GM13977 (cell line): ENCODE measurements around the gene DAZAP2.

ENCODE experiments used
- DNase-seq: peaks from one replicate; pipeline ENCODE4 v3.0.0; 2012; ENCODE audit warnings: low spot score
- in situ Hi-C: fragments of 300-500 bp; cut with MboI; formaldehyde crosslinking; loops from one replicate; pipeline ENCODE4 v1.12.0; 2022; ENCODE audit warnings: low sequenced_read_pairs, low pct_unique_long_range_greater_than_20kb, mixed read lengths, inconsistent platforms; ENCODE audit not compliant: unreplicated experiment
- TF ChIP-seq, protein P1 (sequence below): IDR thresholded peaks from 2 replicates; pipeline ENCODE4 v1.5.1; 2012; ENCODE audit warnings: mild to moderate bottlenecking, control low read depth; ENCODE audit not compliant: insufficient read depth; ENCODE audit errors: extremely low read depth, missing control alignments

The DAZAP2 gene

DNA sequence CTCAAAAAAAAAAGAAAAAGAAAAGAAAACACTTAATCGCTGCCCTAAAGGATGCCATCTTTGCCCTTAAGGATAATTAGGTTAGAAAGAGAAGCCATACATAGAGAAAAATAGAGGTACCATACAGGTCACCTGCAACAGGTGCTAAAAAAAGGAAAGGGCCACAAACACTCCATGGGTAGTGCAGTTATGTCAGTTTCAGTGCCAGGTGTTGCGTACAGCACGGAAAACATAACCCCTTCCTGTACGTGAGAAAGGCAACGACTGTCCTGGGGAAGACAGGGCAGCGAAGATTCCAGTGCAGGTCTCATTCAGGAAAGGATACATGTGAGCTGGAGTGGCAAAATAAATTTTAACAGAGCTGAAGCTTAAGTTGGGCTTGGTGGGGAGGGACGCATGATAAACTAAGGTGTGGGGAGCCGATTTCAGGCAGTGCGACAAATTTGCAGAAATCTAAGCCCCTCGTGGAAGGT, 553 bp upstream of the DAZAP2 start:
- in situ Hi-C loops = no loop called here
- peak; percentile 35 for DNase-seq

DNA sequence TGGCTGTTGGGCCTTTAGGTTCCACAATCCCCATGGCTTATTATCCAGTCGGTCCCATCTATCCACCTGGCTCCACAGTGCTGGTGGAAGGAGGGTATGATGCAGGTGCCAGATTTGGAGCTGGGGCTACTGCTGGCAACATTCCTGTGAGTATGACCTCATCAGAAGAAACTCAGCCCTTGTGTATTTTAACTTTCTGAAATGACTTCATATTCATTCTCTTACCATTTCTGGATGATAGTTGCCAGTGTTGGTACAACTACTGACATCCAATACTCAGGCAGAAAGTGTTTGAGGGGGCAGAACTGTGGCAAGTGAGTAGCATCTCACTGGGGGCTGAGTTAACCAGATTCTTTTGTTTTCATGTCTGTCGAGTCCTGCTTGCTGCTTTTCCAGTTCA, 2.3 kb downstream of the DAZAP2 start:
- no peak for DNase-seq

More for the DNA sequence above, 553 bp upstream of the DAZAP2 start:
- TF ChIP-seq, protein P1, sequence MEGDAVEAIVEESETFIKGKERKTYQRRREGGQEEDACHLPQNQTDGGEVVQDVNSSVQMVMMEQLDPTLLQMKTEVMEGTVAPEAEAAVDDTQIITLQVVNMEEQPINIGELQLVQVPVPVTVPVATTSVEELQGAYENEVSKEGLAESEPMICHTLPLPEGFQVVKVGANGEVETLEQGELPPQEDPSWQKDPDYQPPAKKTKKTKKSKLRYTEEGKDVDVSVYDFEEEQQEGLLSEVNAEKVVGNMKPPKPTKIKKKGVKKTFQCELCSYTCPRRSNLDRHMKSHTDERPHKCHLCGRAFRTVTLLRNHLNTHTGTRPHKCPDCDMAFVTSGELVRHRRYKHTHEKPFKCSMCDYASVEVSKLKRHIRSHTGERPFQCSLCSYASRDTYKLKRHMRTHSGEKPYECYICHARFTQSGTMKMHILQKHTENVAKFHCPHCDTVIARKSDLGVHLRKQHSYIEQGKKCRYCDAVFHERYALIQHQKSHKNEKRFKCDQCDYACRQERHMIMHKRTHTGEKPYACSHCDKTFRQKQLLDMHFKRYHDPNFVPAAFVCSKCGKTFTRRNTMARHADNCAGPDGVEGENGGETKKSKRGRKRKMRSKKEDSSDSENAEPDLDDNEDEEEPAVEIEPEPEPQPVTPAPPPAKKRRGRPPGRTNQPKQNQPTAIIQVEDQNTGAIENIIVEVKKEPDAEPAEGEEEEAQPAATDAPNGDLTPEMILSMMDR = no peak

DNA sequence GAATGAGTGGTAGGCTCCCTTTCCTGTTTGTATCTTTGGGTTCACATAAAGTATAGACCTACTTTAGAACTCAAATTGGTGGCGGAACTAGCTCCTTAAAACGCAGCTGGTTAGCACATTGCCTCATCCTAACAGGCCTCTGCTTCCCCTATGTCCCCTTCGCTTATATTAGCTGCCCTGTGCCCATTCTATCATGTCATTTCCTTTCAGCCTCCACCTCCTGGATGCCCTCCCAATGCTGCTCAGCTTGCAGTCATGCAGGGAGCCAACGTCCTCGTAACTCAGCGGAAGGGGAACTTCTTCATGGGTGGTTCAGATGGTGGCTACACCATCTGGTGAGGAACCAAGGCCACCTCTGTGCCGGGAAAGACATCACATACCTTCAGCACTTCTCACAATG, 3.5 kb downstream of the DAZAP2 start:
- DNase-seq = no peak
- TF ChIP-seq, protein P1 = no peak
- in situ Hi-C loops = no loop called here

More for the DNA sequence above, 2.3 kb downstream of the DAZAP2 start:
- TF ChIP-seq, protein P1 = no peak
- in situ Hi-C loops = no loop called here

DNA sequence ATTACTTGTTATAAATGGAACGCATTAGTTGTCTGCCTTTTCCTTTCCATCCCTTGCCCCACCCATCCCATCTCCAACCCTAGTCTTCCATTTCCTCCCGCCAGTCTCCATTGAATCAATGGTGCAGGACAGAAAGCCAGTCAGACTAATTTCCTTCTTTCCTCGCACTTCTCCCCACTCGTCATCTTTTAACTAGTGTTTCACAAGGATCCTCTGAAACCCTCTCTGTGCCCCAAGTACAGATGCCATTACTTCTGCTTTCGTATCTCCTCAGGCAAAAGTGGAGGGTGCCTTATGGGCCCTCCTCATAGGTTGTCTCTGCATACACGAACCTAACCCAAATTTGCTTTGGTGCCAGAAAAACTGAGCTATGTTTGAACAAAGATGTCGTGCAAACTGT, 4.2 kb downstream of the DAZAP2 start:
- DNase-seq = no peak
- TF ChIP-seq, protein P1 = no peak
- in situ Hi-C loops = no loop called here

DNA sequence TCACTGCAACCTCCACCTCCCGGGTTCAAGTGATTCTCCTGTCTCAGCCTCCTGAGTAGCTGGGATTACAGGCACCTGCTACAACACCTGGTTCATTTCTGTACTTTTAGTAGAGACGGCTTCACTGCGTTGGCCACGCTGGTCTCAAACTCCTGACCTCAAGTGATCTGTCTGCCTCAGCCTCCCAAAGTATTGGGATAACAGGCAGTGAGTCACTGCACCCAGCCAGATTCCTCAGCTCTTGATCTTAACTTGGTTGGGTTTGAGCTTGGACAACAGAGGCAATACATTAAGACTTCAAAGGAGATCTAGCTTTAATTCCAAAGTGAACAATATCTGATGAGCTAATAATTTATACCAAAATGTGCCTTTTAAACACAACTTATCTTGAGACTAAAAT, 5.6 kb downstream of the DAZAP2 start:
- TF ChIP-seq, protein P1 = no peak
- DNase-seq = no peak
- in situ Hi-C loops = no loop called here

DNA sequence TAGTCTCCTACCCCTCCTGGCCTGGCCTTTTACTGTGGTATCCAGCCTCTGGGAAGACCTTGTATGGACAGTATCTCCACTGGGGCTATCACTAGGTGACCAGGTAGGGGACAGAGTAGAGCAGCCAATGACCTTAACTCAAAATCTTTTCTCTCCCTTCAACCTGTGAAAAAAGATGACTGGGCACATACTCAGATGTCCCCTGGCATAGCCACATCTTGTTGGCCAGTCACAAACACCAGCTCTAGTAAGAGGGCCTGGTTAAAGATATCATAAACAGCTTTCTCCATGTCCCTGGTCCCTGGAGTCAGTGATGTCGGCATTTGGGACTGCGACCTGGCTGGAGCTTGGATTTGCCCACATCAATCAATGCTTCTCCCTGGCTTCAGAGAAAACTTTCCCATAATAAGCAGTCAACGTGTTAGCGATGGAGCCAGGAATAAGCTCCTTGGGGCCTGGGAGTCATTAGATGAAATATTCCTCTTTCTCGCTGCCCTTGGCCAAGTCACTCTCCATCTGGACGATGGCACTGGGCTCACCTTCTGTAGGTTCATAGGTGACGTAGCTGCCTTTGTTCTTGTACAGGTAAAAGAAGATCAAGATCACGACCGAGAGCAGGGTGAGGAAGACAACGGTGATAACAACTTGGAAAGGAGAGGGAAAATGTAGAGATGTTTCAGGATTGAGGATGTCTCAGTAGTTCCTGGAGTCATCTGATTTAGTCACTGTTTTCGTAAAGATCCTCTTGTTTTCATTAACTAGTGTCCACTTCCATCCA, 7.0 kb downstream of the DAZAP2 start:
- no peak for DNase-seq
- TF ChIP-seq, protein P1 = no peak
- in situ Hi-C loops = no loop called here
